COR-L47 (cell line): ENCODE measurements around the gene VPS13C.
"Not testable (repeated sequence)": the region's sequence is repeated elsewhere in the genome, so short reads cannot be mapped to it uniquely, and the experiment has no call there.

Experiments used
- DNase-seq: peaks from one replicate; lab custom pipeline; 2025; lab: John Stamatoyannopoulos, UW

VPS13C gene

DNA sequence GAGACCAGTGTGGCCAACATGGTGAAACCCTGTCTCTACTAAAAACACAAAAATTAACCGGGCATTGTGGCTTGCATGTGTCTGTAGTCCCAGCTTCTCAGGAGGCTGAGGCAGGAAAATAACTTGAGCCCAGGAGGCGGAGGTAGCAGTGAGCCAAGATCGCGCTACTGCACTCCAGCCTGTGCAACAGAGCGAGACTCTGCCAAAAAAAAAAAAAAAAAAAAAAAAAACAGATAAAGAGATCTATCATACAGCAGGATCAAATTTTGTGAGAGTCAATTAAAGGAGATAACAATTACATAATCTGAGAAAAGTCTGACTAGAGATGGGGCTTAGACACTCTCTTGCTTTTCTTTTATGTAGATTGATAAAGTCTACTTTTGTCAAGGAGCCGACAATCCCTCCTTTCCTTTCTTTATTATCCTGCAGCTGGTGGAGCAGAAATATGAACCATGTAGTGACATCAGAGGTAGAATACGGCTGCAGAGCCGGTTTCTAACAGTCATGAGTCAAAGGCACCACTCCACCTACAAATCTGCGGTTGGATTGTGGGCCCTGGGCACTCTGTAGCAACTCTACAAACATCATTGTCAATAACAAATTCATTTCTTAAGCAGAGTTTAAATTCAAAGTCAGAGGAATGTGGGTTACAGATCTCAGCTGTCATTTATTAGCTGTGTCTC, 15.5 kb upstream of the VPS13C start:
- DNase-seq, result no peak

DNA sequence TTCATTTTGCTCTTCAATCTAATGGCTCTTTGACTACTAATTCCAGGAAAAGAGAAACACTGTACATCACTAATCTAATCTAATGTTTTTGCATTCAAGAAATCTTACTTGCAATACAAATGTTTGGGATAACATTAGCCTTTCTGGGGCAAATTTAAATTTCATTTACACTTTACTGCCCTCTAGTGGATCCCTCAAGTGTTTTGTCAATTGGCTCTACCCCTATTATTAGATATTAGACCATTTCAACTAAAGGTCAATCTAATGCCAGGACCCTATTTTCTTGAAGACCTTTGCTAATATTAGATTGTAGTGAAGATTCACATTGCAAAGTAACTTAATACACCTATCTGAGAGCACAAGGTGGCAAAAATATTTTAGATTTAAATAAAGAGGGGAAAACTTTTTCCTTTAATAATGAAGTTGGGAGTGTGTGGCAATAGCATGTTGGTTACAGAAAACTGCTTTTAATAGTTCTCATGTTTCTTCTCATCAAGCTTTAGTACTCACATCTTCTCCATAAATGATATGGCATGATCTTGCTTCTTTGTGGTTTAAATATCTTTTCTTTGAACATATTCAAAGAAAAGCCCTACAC, 11.6 kb upstream of the VPS13C start:
- no peak for DNase-seq

DNA sequence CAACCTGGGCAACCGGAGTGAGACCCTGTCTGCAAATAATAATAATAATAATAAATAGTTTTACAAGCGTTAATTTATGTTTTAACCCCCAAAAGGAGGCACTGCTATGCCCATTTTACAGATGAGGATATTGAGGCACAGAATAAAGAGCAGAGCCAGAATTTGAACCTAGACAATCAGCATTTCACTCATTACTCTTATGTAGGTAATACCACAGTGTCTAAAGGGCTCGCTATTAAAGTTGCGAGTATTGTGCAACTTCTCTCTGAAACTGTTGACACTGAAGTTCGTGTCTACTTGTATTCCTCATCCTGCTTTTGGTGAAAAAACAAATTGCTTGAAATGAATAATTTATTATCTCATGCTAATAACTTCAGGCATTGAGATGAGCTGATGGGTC, 9.3 kb upstream of the VPS13C start:
- DNase-seq, result no peak

DNA sequence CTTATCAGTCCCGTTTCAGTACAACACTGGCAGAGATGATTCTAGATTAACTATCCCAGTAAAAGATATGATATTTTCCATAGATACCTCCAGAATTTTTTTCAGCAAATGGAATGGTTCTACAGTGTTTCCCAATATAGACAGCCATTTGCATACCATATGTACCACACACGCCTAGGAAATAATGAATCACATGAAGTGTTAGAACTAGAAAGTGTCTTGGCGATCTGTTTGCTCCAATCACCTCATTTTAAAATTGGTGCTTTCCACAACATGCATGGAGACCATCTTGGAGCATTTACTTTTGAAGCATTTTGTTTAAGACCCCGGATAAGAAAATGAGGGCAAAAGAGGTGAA, 8.5 kb upstream of the VPS13C start:
- no peak for DNase-seq

DNA sequence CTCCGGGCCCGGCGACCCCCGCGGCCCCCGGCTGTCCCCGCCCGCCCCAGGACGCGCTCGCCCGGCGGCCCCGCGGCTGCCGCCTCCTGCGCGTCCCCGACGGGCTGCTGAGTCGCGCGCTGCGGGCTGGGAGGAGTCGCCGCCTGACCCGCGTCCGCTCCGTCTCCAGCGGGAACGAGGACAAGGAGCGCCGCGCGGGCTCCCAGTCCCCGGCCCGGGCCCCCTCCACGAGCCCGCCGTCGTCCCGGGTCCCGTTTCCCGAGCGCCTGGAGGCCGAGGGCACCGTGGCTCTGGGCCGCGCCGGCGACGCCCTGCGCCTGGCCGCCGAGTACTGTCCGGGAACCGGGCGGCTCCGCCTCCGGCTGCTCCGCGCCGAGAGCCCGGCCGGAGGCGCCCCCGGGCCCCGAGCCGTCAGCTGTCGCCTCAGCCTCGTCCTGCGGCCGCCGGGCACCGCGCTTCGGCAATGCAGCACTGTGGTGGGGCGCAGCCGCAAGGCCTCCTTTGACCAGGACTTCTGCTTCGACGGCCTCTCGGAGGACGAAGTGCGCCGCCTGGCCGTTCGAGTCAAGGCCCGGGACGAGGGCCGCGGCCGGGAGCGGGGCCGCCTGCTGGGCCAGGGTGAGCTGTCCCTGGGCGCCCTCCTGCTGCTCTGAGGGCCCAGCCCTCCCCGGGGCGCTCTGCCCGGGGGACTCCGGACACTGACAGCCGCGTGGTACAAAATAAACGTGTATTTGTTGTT, 8.0 kb upstream of the VPS13C start:
- DNase-seq, result no peak

DNA sequence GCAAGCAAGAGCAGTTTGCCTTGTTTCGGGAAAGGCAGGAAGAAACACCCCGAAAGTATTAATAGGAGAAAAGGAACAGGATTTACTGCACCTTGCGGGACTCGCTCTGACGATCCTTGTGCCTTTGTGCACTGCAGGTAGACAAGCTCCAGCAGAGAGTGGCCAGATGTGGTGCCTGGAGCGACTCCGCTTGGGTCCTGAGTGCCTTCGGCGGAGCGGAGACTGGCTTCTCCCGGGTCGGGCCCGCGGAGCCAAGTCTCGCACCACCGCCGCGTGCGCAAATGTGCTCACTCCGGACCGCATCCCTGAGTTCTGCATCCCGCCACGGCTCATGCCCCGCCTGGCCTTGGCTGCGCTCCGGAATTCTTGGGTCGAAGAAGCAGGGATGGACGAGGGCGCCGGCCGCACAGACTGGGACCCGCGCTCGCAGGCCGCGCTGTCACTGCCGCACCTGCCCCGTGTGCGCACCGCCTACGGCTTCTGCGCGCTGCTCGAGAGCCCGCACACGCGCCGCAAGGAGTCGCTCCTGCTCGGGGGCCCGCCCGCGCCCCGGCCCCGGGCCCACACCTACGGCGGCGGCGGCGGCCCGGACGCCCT, 7.3 kb upstream of the VPS13C start:
- no peak for DNase-seq

DNA sequence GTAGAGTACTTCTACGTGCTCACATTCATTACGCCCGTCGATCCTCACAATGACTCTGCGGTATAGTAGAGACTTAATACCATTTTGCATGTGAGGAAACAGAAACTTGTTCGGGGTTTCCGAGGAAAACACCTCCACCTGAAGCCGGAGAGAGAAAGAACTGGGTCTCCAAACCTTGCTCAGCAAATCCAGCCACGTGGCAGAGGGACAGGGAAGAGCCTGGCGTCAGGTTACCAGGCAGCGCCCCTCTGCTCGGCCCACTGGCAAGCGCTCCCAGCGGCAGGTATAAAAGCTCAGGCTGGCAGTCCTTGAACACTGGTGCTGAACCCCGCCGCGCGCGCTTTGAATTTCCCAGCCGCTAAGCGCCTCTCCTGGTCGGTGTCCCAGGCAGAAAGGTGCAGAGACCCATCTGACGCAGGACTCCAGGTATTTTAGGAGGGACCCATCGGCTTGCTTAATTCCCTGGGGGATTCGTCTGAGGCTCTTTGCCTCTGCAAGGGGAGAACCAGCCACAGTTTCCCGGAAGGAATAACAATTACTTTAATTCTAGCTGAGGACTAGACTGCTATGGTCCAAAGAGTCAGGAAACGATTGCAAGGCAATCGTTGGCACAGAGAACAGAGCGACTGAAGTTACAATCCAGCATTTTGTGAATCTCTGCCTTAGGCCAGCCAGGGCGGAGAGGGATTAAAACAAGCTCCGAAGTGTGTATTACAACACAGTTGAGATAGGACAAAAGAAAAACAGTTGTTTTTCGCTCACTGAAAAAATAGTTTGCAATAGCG, 6.6 kb upstream of the VPS13C start, which contains the start of gene C2CD4A:
Gene C2CD4A (plus strand): TSS at position 315 of the 785 bp plus-strand sequence. CDS start 637 bp downstream, outside the sequence.
- peak; percentile 81 for DNase-seq

DNA sequence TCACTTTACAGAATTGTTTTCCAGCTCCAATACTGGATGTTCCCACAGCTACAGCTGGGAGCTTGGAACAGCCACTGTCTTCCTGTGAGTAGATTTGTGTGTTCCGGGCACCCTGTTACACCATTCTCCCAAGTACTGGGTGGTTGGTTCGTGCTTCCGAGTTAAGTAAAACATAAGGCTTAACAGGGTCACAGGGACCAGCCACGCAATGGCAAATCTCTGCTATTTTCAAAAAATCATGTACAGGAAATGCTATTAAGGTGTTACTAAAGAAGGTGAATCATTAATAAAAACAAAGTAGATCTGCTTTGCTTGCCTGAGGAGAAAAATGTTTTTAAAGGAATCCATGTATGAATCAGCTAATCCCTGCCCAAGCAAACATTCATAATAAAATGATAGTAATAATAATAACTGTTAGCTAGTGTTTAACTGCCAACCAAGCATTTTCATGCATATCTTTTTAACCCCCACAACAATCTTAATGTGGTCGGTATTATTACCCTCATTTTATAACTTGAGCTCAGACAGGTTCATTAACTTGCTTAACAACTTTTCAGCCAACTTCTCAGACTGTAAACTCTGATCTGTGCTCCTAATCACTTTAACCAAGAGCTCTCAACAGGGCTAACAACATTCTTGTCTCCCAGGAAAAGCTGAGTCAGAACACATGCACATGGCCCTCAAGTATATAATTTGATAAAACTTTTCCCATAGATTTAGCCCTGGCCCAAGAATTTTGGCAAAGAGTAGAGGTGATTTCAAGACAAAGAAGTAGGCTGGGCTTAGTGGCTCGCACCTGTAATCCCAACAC, 3.8 kb upstream of the VPS13C start:
- DNase-seq, result no peak

DNA sequence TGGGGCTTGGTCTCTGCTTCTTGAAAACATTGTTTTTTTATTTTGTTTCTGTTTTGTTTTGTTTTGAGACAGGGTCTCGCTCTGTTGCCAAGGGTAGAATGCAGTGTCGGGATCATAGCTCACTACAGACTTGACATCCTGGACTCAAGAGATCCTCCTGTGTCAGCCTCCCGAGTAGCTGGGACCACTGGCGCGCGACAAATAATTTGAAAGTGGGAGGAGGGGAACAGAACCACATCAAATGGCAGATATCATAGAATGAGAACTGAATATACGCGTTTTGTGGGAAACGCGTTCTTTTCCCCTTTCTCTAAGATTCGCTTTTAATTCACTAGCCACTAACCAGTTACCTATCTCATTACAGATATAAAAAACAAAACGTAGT, 641 bp upstream of the VPS13C start:
- DNase-seq, result no peak

DNA sequence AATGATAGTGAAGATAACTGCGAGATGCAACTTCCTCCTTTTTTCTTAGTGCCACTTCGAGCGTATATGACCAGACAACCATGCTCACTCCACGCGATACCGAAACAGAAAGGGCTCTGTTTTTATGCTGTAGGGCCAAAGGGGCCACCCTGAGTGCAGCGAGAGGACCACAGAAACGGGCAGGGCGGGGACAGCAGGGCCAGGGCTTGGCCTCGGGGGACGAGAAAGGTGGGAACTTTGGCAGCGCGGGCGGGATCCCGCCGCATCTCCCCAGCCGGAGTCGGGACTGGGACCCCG, 483 bp downstream of the VPS13C start:
- DNase-seq, result no peak

DNA sequence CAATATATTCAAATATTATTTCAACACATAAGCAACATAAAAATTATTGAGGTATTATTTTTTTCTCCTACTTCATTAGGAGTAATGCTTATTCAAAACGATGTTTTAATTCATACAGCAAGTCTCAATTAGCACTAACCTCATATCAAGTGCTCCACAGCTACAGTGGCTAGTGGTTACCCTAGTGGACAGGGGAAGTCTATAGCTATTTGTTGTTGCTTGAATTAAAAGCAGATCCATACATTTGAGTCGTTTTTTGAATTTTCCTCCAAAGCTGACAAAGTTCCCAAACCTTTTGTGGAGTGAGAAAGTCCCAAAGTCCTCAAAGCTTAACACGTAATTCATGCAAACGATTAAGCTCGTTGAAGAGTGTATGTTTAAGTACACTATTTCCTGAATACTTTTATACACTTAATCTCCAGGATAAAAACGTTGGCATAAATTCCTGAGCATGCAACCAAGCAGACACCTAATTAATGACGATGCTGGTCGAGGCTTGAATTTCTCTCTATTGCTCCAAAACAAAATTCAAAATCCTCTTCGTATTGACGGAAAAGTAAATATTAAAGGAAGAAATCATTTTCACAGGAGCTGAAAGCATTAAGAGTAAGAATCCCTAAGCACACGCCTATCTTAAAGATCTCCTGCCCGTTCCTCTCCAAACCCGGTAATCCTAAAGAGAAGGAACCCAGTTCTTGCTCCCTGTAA, 985 bp downstream of the VPS13C start:
- no peak for DNase-seq

DNA sequence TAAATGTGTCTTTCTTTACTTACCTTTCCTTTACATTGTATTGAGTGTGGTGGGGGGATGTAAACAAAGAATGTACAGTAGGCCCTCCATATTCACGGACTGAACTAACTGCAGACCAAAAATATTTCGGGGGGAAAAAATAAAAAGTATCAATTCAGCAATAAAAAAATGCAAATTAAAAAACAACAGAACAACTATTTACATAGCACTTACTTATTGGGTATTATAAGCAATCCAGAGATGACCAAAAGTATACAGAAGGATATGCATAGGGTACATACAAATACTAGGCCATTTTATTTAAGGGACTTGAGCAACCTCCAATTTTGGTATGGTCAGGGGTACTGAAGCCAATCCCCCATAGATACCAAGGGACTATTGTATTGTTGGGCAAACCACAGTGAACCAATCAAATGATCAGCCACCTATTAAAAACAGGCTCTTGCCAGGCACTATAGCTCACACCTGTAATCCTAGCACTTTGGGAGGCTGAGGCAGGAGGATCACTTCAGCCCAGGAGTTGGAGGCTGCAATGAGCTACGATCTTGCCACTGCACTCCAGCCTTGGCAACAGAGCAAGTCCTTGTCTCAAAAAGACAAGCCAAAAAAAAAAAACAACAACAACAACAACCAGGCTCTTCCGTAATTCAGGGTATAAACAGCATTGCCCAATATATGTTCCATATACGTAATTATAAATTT, 1.8 kb downstream of the VPS13C start:
- DNase-seq, result no peak

DNA sequence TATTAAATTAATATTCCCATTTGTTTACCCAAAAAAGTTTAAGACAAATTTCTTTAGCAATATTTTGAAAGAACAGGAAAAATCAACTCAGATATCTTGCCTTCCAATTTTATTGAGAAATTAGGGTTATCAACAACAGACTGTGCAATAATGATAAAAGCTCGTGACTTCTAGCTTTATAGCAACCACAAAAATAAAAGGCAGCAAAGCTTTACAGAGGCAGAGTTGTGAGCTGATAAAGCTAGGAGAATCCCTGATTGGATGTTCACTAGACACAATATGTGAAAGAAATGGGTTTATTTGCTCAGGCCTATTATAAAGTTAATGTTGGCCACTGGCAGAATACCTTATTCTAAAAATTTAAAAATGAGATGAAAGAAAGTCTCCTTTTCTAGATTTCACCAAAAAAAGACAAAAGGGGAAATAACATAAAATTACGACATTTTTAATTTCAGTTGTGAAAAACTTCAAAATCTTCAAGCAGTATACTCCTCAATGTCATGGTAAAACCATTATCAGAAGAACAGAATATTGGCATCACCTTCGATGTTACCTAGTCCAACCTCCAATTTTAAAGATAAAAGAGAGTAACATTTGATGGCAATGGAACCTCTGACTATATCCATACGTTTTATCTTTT, 2.8 kb downstream of the VPS13C start:
- DNase-seq, result no peak

DNA sequence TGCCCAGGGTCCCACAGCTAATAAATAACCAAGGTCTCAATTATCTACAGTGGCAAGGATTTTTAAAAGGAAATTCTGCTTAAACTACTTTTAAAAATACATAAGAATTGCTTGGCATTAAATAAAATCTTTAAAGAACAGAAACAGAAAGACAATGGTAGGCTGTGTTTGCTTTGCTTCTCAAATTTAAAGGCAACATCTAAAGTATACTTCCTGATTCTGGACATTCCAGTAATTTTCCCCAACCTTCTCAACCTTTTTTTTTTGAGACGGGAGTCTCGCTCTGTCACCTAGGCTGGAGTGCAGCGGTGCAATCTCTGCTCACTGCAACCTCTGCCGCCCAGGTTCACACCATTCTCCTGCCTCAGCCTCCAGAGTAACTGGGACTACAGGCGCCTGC, 5.3 kb downstream of the VPS13C start:
- DNase-seq, result no peak

DNA sequence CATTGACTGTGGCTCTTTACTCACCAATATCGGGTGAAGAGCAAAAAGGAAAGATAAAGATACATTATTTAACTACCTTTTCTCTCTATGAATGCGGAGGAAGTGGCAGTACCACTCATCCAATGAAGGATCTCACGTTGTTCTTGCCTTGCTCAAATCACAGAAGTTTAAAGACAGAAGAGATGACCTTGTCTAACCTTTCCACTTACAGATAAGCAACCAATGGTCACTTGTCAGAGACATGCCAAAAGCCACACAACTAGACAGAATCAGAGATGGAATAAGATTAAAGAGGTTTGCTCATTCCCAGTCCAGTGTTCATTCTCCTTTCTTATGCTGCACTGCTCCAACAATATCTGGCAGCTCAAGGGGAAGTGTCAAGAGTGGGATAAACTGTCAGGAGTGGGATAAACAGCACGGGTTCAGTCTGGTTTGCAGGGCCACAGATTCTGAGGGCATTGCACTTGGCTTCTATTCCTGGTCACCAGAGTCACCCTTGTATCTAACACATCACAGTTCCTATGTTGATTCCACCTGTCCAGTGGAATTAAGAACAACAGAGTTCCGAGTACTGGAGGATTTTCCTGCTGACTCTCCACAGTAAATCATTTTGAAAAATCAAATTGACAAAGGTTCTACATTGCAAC, 6.7 kb downstream of the VPS13C start:
- DNase-seq, result no peak

DNA sequence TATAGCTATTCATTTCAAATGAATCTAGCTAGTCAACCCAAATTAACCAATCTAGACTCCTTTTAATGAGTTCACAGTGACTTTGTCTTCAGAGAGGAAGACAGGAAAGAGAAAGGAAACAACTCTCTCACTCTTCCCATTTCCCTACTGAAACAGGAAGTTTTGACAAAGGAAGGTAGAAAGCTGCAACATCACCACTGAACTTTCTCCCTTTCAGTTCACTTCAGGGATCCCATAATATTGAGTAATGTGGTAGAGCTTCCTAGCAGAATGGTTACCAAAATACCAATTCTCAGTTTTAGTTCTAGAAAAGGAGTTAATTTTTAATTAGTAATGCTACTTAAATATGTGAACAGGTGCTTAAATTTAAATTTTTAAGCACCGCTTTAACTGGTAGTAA, 7.5 kb downstream of the VPS13C start:
- no peak for DNase-seq

DNA sequence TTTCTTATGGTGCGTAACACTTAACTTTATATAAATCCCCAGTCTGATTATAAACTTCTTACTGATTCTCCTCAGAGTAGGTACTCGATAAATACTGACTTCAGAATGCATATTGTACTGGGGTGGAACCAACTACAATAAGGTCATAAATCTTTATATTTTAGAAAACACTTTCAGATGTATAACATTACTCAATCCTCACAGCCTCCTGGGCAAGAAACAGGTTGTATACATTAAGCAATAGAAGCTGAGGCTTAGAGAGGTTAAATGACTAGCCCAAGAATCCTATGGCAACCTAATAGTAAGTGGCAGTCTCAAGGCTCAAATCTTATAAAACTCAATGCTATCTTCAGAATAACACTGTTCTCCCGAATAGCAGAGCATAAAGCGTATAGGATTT, 9.1 kb downstream of the VPS13C start:
- DNase-seq, result no peak

DNA sequence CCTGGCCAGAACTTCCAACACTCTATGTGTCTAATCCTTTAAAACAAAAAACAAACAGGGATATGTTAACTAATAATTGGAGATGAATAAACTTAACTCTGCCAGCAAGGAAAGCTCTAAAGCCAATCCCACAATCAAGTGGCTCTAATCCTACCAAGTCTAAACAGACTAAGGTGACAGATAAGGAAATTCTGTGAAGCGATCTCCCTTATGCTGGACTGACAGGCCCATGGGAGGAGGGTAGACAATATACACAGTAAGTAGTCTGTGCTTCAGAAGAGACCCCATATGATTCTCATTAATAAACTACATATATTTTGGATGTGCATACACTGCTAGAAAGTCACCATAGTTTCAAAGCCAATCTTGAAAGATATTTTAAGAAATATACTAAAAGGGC, 10.1 kb downstream of the VPS13C start:
- no peak for DNase-seq

DNA sequence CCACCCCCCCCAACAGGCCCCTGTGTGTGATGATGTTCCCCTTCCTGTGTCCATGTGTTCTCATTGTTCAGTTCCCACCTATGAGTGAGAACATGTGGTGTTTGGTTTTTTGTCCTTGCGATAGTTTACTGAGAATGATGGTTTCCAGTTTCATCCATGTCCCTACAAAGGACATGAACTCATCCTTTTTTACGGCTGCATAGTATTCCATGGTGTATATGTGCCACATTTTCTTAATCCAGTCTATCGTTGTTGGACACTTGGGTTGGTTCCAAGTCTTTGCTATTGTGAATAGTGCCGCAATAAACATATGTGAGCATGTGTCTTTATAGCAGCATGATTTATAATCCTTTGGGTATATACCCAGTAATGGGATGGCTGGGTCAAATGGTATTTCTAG, 12.0 kb downstream of the VPS13C start:
- not testable (repeated sequence) for DNase-seq
